SK-N-SH (cell line): Measurements from ENCODE around the gene CISD3. TPM values are rescaled to one million over a fixed set of nuclear protein-coding genes. Genes with fewer than 3 reads are reported as not detected.
A peak's percentile ranks its signal among the peaks of the same experiment; 100 is the strongest.

Experiments
- CTCF ChIA-PET: fragments of 300-600, 350-600 bp; formaldehyde crosslinking; extraction: SDS; loops from one replicate; lab custom pipeline; 2021; lab: Yijun Ruan, JAX
- POLR2A ChIA-PET: fragments of 350-600 bp; sonication (Branson Sonifier 250); formaldehyde crosslinking; extraction: SDS; loops from one replicate; lab custom pipeline; 2020; ENCODE audit warnings: antibody characterized with exemption, inconsistent platforms; lab: Yijun Ruan, JAX
- DNase-seq: peaks from one replicate; pipeline ENCODE4 v3.0.0; 2012
- H2AFZ ChIP-seq: fragments of 200-600 bp; sonication (generic); 2 replicates; pipeline ENCODE4 v1.8.1; 2016; ENCODE audit warnings: antibody characterized with exemption, mild to moderate bottlenecking, low read depth
- H3F3A ChIP-seq: fragments of 200-600 bp; sonication (generic); replicated peaks from 2 replicates; pipeline ENCODE3; 2016; ENCODE audit warnings: antibody characterized with exemption, mild to moderate bottlenecking; ENCODE audit not compliant: insufficient read depth
- H3K27ac ChIP-seq, 2 experiments: fragments of 200-500 bp in 1 of 2; fragments of 200-600 bp in 1 of 2; sonication (Bioruptor generic) in 1 of 2; sonication (generic), shearing (Covaris generic) in 1 of 2; 2 replicates each; pipeline versions ENCODE4 v1.5.1 to v1.6.1; 2014 to 2016; ENCODE audit warnings: low read depth in 2 of 2, inconsistent platforms in 1 of 2, low read length in 1 of 2, mild to moderate bottlenecking in 1 of 2, mixed read lengths in 1 of 2
- H3K27me3 ChIP-seq: fragments of 200-600 bp; sonication (generic), shearing (Covaris generic); 2 replicates; pipeline ENCODE4 v1.6.1; 2016; ENCODE audit warnings: mixed run types; ENCODE audit not compliant: insufficient read depth
- H3K36me3 ChIP-seq, 2 experiments: fragments of 200-500 bp in 1 of 2; fragments of 200-600 bp in 1 of 2; sonication (Bioruptor generic) in 1 of 2; sonication (generic) in 1 of 2; replicated peaks in 1 of 2; 2 replicates each; pipeline versions ENCODE3 to v1.5.1; 2014 to 2016; ENCODE audit warnings: low read length in 1 of 2, mild to moderate bottlenecking in 1 of 2; ENCODE audit not compliant: insufficient read depth in 2 of 2, control insufficient read depth in 1 of 2
- H3K4me1 ChIP-seq, 2 experiments: fragments of 200-500 bp in 1 of 2; fragments of 200-600 bp in 1 of 2; sonication (Bioruptor generic) in 1 of 2; sonication (generic), shearing (Covaris generic) in 1 of 2; 2 replicates each; pipeline versions ENCODE4 v1.5.1 to v1.6.1; 2014 to 2016; ENCODE audit warnings: low read depth in 1 of 2, low read length in 1 of 2, mixed run types in 1 of 2; ENCODE audit not compliant: insufficient read depth in 2 of 2, control insufficient read depth in 1 of 2
- H3K4me2 ChIP-seq: fragments of 200-600 bp; sonication (generic), shearing (Covaris generic); 2 replicates; pipeline ENCODE4 v1.6.1; 2017; ENCODE audit warnings: mixed run types
- H3K4me3 ChIP-seq, 2 experiments: fragments of 200-500 bp in 1 of 2; fragments of 200-600 bp in 1 of 2; sonication (Bioruptor generic) in 1 of 2; sonication (generic), shearing (Covaris generic) in 1 of 2; 2 replicates each; pipeline versions ENCODE4 v1.5.1 to v1.8.1; 2014 to 2016; ENCODE audit warnings: low read depth in 2 of 2, inconsistent platforms in 1 of 2, low read length in 1 of 2, mild to moderate bottlenecking in 1 of 2, mixed read lengths in 1 of 2, moderate library complexity in 1 of 2
- H3K79me2 ChIP-seq: fragments of 200-600 bp; sonication (generic); 2 replicates; pipeline ENCODE4 v1.8.1; 2017; ENCODE audit warnings: mild to moderate bottlenecking; ENCODE audit not compliant: insufficient read depth
- H3K9ac ChIP-seq: fragments of 200-600 bp; sonication (generic); 2 replicates; pipeline ENCODE4 v1.6.1; 2017; ENCODE audit warnings: mixed run types
- H3K9me2 ChIP-seq: fragments of 200-600 bp; sonication (generic); 2 replicates; pipeline ENCODE4 v1.6.1; 2017; ENCODE audit warnings: mixed run types
- H3K9me3 ChIP-seq: fragments of 200-600 bp; sonication (generic); 2 replicates; pipeline ENCODE4 v1.6.1; 2017; ENCODE audit warnings: mixed run types, mild to moderate bottlenecking, moderate library complexity
- H4K20me1 ChIP-seq: fragments of 200-600 bp; sonication (generic); 2 replicates; pipeline ENCODE4 v1.6.1; 2017; ENCODE audit warnings: mild to moderate bottlenecking, mixed run types; ENCODE audit not compliant: insufficient read depth
- CHD2 ChIP-seq: fragments of 150-350 bp; IDR thresholded peaks from 2 replicates; pipeline ENCODE4 v1.6.1; 2018; ENCODE audit warnings: low read length; ENCODE audit not compliant: partially characterized antibody
- EP300 ChIP-seq, 2 experiments: IDR thresholded peaks; 2 replicates each; pipeline versions ENCODE4 v1.4.0 to v1.6.1; 2012; ENCODE audit warnings: borderline replicate concordance in 1 of 2, low read depth in 1 of 2, low read length in 1 of 2
- FOXJ3 ChIP-seq: sonication (generic); formaldehyde crosslinking; IDR thresholded peaks from 2 replicates; pipeline ENCODE4 v1.5.1; 2020; ENCODE audit warnings: mild to moderate bottlenecking, missing genetic modification reagents
- FOXM1 ChIP-seq: IDR thresholded peaks from 2 replicates; pipeline ENCODE4 v1.4.0; 2012; ENCODE audit warnings: low read depth, mild to moderate bottlenecking
- GATA2 ChIP-seq: sonication (generic); formaldehyde crosslinking; IDR thresholded peaks from 2 replicates; pipeline ENCODE4 v1.5.0; 2020; ENCODE audit warnings: mild to moderate bottlenecking, missing genetic modification reagents
- JUND ChIP-seq: IDR thresholded peaks from 2 replicates; pipeline ENCODE4 v1.4.0; 2012
- MAX ChIP-seq: IDR thresholded peaks from 2 replicates; pipeline ENCODE4 v1.4.0; 2012; ENCODE audit warnings: low read depth
- MEF2A ChIP-seq: IDR thresholded peaks from 2 replicates; pipeline ENCODE4 v1.4.0; 2012; ENCODE audit warnings: low read depth, borderline replicate concordance
- MXI1 ChIP-seq: IDR thresholded peaks from 2 replicates; pipeline ENCODE4 v1.6.1; 2012; ENCODE audit warnings: mild to moderate bottlenecking, low read depth, low read length, improper control_type of control experiment
- NFIC ChIP-seq: IDR thresholded peaks from 2 replicates; pipeline ENCODE4 v1.4.0; 2012; ENCODE audit warnings: borderline replicate concordance
- NRF1 ChIP-seq: IDR thresholded peaks from 2 replicates; pipeline ENCODE4 v1.6.1; 2012; ENCODE audit warnings: low read depth, mild to moderate bottlenecking, low read length
- PBX3 ChIP-seq: IDR thresholded peaks from 2 replicates; pipeline ENCODE4; 2012
- POLR2AphosphoS5 ChIP-seq: IDR thresholded peaks from 2 replicates; pipeline ENCODE4 v1.6.1; 2012; ENCODE audit warnings: low read depth, low read length
- RAD21 ChIP-seq: IDR thresholded peaks from 2 replicates; pipeline ENCODE4 v1.6.1; 2012; ENCODE audit warnings: mild to moderate bottlenecking, low read length
- RCOR1 ChIP-seq: fragments of 150-350 bp; IDR thresholded peaks from 2 replicates; pipeline ENCODE4 v1.6.1; 2017; ENCODE audit warnings: antibody characterized with exemption, low read length
- RFX5 ChIP-seq: IDR thresholded peaks from 2 replicates; pipeline ENCODE4 v1.6.1; 2012; ENCODE audit warnings: mild to moderate bottlenecking, improper control_type of control experiment, low read length
- TCF12 ChIP-seq: IDR thresholded peaks from 2 replicates; pipeline ENCODE4 v1.4.0; 2012
- WGBS: methylation state at CpG from one replicate; pipeline ENCODE4 v1.1.6; 2017; ENCODE audit warnings: low lambda C conversion rate; 5-methylcytosine and 5-hydroxymethylcytosine counted together
- polyA plus RNA-seq, 3 experiments: library from polyadenylated mRNA; depleted of rRNA; stranded (reverse); fragments of >200 nt; gene quantifications; 2 replicates each; pipeline ENCODE4 v1.2.3, GENCODE V29; 2012

Gene CISD3
- polyA plus RNA-seq, 1 of the 3 experiments (the other 2 are of a cell fraction) = 16.5 TPM

GRCh38 chr17:38742411-38743308, 12.5 kb downstream of the CISD3 start:
- WGBS = 46% methylated on average over 16 of the region's 22 CpGs
- H3K79me2 ChIP-seq = peaks cover 85% of the 10 kb centered on the region
- no peak overlapping the region for H2AFZ ChIP-seq
- peaks cover 13% of the 10 kb centered on the region for H3F3A ChIP-seq
- peaks cover 84% of the 10 kb centered on the region for H4K20me1 ChIP-seq
- H3K27me3 ChIP-seq = no peaks in the 10 kb centered on the region
- H3K4me2 ChIP-seq = peak overlapping the region; percentile 41; the same call in 1 of the 2 replicates
- CTCF ChIA-PET = interaction anchor here (0.6 to 7.4 kb wide), 5 partner anchors 9 to 411 kb away, joined by 3 to 88 read pairs (median 9); partner anchors contain the start of gene CISD3
- peak; percentile 84 for DNase-seq
- peak overlapping the region in 1 of 2 experiments; percentile 13; a peak in 1 of 4 replicates for H3K4me3 ChIP-seq
- peak overlapping the region; percentile 39 for H3K9ac ChIP-seq
- no peaks in the 10 kb centered on the region for H3K9me2 ChIP-seq
- H3K4me1 ChIP-seq = peaks cover 9 to 64% of the 10 kb centered on the region in 2 experiments; a peak in 2 of 4 replicates
- POLR2A ChIA-PET = interaction anchor here (0.6 to 1.7 kb wide), 5 partner anchors 9 to 181 kb away, joined by 3 to 12 read pairs (median 3); partner anchors contain the start of gene PSMB3
- peak overlapping the region; percentile 83 to 95 for H3K27ac ChIP-seq
- no peaks in the 10 kb centered on the region for H3K9me3 ChIP-seq
- peak; percentile 85 for TF ChIP-seq PBX3
- TF ChIP-seq TCF12 = peak; percentile 47; the same call in 1 of the 2 replicates
- TF ChIP-seq FOXM1 = no peak
- peak; percentile 89 for TF ChIP-seq FOXJ3
- TF ChIP-seq RAD21 = peak; percentile 1; the same call in 1 of the 2 replicates
- peak; percentile 68; the same call in 1 of the 2 replicates for TF ChIP-seq RCOR1
- 0 out of 2 replicates have a peak, but pooled peaks have one; percentile 40 for TF ChIP-seq RFX5
- TF ChIP-seq JUND = no peak
- TF ChIP-seq CHD2 = peak; percentile 74
- TF ChIP-seq MAX = no peak
- peak; percentile 21; the same call in 1 of the 2 replicates for TF ChIP-seq POLR2AphosphoS5
- peak in 1 of 2 experiments; percentile 68; a peak in 1 of 4 replicates for TF ChIP-seq EP300 (IDR thresholded peaks at IDR 0.05; ENCODE audit: borderline replicate concordance in 1 of 2, low read depth in 1 of 2, low read length in 1 of 2)
- no peak for TF ChIP-seq MEF2A
- peak; percentile 95 for TF ChIP-seq MXI1
- peak; percentile 62; the same call in 1 of the 2 replicates for TF ChIP-seq NFIC
- TF ChIP-seq GATA2 = peak; percentile 96
- no peak for TF ChIP-seq NRF1
- peaks cover 4 to 23% of the 10 kb centered on the region in 2 experiments for H3K36me3 ChIP-seq
